Progenitor cell of endocrine pancreas (in vitro differentiated cells): ENCODE results near the gene PCP4. TPM values are rescaled to one million over a fixed set of nuclear protein-coding genes. Genes with fewer than 3 reads are reported as not detected.

Experiments
- DNase-seq: peaks from one replicate; pipeline ENCODE4 v3.0.0; 2021; ENCODE audit warnings: low spot score; ENCODE audit not compliant: unreplicated experiment
- H3K27ac Mint-ChIP-seq: 2 replicates; pipeline ENCODE4 v1.8.0; 2021; ENCODE audit warnings: mild to moderate bottlenecking, moderate library complexity, mixed read lengths
- H3K27me3 Mint-ChIP-seq: 2 replicates; pipeline ENCODE4 v1.8.0; 2021; ENCODE audit warnings: mixed read lengths
- H3K36me3 Mint-ChIP-seq: 2 replicates; pipeline ENCODE4 v1.8.0; 2022; ENCODE audit warnings: mixed read lengths; ENCODE audit not compliant: insufficient read depth
- H3K4me1 Mint-ChIP-seq: 2 replicates; pipeline ENCODE4 v1.8.0; 2021; ENCODE audit warnings: low read depth, mixed read lengths
- H3K4me3 Mint-ChIP-seq: 2 replicates; pipeline ENCODE4 v1.8.0; 2021; ENCODE audit warnings: low read depth, mild to moderate bottlenecking, moderate library complexity, mixed read lengths
- H3K9me3 Mint-ChIP-seq: 2 replicates; pipeline ENCODE4 v1.8.0; 2021; ENCODE audit warnings: low read depth, mixed read lengths
- CTCF ChIP-seq: fragments of 200-600 bp; sonication (generic); IDR thresholded peaks from one replicate; pipeline ENCODE4 v1.5.0; 2021; ENCODE audit warnings: antibody characterized with exemption, mild to moderate bottlenecking; ENCODE audit not compliant: unreplicated experiment
- total RNA-seq: library from RNA; stranded (reverse); gene quantifications from 2 replicates; pipeline ENCODE4 v1.2.1, GENCODE V29; 2021

Gene PCP4
- total RNA-seq, 1 donor from 2014 or later: 2.0 TPM

DNA sequence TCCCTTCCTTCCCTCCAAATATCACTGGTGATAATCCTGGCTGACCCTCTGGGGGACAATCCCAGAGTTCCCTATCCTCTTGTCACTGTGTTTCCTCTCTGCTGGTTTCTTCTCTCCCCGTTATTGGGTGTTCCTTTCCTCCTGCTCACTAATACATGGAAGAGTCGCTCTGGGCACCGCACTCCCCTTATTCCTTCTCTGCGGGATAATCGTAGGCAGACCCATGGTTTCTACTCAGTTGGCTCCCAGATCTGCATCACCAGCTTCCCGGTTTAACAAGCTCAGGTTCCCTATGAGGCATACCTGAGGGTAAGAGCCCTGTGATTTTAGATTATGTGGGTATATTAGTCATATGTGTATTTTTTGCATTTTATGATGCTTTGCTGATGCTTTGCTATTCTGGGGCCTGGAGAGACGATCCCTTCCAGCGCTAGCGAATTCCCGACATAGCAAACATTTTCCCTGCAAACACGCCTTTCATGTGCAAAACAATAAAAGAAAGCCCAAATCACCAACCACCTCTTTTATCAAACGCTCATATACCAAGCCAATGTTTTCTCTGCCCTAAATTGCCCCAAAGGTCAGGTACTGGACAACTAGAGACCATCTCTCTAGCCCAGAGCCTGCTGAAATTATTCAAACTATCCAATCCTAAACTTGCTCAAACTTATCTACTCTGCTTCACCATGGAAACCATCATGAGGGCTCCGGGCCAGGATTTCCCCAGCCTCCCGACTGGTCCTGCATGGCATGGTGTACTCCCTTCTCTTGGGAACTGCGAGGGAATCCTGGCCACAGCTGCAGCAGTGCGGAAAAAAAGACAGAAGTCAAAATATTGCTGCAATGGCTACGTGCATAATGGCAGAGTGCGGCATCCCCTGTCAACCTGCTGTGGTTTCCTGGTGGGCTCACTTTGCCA lies 84.2 kb downstream of the PCP4 start:
- peaks cover 4% of the 10 kb centered on the region for H3K9me3 Mint-ChIP-seq
- no peak for TF ChIP-seq CTCF
- peaks cover 29% of the 10 kb centered on the region for H3K27me3 Mint-ChIP-seq
- DNase-seq: no peak
- H3K27ac Mint-ChIP-seq: no peak overlapping the region
- H3K36me3 Mint-ChIP-seq: no peaks in the 10 kb centered on the region
- H3K4me3 Mint-ChIP-seq: no peak overlapping the region
- peaks cover 4% of the 10 kb centered on the region for H3K4me1 Mint-ChIP-seq

DNA sequence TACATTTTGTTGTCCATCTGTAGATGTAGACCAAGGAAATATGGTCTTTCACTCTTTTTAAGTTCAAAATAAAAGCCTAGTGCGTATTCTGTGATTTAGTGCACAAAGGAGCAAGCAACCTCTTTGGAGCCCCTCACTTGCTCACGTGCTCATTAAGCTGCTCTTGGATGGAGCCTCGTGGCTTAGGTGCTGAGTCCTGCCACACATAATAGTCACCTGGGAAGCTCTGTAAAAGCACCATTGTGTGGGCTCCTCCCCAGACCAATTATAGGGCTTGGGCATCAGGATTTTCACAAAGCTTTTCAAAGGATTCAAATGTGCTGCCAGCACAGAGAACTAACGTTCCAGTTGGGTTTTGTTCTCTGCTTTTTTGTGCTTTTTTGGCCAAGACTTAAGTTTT lies 85.0 kb downstream of the PCP4 start:
- Mint-ChIP-seq H3K4me3 (no peak overlapping the region), H3K27me3 (peaks cover 24% of the 10 kb centered on the region), H3K27ac (no peak overlapping the region), H3K4me1 (peaks cover 4% of the 10 kb centered on the region), H3K9me3 (peaks cover 2% of the 10 kb centered on the region), H3K36me3 (no peaks in the 10 kb centered on the region)
- TF ChIP-seq CTCF: no peak
- DNase-seq: no peak

- Mint-ChIP-seq H3K27ac (no peak overlapping the region), H3K4me1 (peaks cover 4% of the 10 kb centered on the region), H3K9me3 (no peaks in the 10 kb centered on the region), H3K27me3 (peaks cover 23% of the 10 kb centered on the region), H3K36me3 (no peaks in the 10 kb centered on the region), H3K4me3 (no peak overlapping the region)
- no peak for DNase-seq
- no peak for TF ChIP-seq CTCF
Measured at GRCh38 chr21:39954570-39954969, 87.3 kb downstream of the PCP4 start.

GRCh38 chr21:39955326-39955725 lies 88.1 kb downstream of the PCP4 start:
- Mint-ChIP-seq H3K27me3 (peaks cover 23% of the 10 kb centered on the region), H3K9me3 (peaks cover 5% of the 10 kb centered on the region), H3K4me1 (peaks cover 4% of the 10 kb centered on the region), H3K36me3 (peaks cover under 1% of the 10 kb centered on the region), H3K4me3 (no peak overlapping the region), H3K27ac (no peak overlapping the region)
- no peak for DNase-seq
- TF ChIP-seq CTCF: no peak

- H3K9me3 Mint-ChIP-seq: peaks cover 13% of the 10 kb centered on the region
- no peak for DNase-seq
- H3K36me3 Mint-ChIP-seq: peaks cover 1% of the 10 kb centered on the region
- peaks cover 12% of the 10 kb centered on the region for H3K27me3 Mint-ChIP-seq
- no peak overlapping the region for H3K27ac Mint-ChIP-seq
- no peak for TF ChIP-seq CTCF
- H3K4me3 Mint-ChIP-seq: no peak overlapping the region
- H3K4me1 Mint-ChIP-seq: peaks cover 4% of the 10 kb centered on the region
Measured at GRCh38 chr21:39956586-39956985, 89.3 kb downstream of the PCP4 start.
